ENCODE data around the gene FOXN3.
"Not testable (repeated sequence)": the region's sequence is repeated elsewhere in the genome, so short reads cannot be mapped to it uniquely, and the experiment has no call there.

Gene FOXN3

GRCh38 chr14:89206389-89207031 is 210.5 kb downstream of the FOXN3 start:
- no peak for DNase-seq

- no peak for DNase-seq
These were observed 211.8 kb downstream of the FOXN3 start for GRCh38 chr14:89205137-89205740.

- no peak for DNase-seq
These were observed 214.4 kb downstream of the FOXN3 start for GRCh38 chr14:89202413-89203190.

- no peak for DNase-seq
These were observed 215.4 kb downstream of the FOXN3 start for GRCh38 chr14:89201645-89202044.

GRCh38 chr14:89199357-89199756 is 217.7 kb downstream of the FOXN3 start:
- DNase-seq: not testable (repeated sequence)

- DNase-seq: no peak
These were observed 218.3 kb downstream of the FOXN3 start for GRCh38 chr14:89198544-89199329.

- no peak for DNase-seq
These were observed 219.4 kb downstream of the FOXN3 start for GRCh38 chr14:89197623-89198022.

GRCh38 chr14:89196545-89196944 is 220.5 kb downstream of the FOXN3 start:
- DNase-seq: no peak

GRCh38 chr14:89194376-89194775 is 222.7 kb downstream of the FOXN3 start:
- DNase-seq: no peak

GRCh38 chr14:89190765-89191513 is 226.1 kb downstream of the FOXN3 start:
- peak in 22 of 58 donors; percentile 3 to 44 (median 25) for DNase-seq

GRCh38 chr14:89188492-89188891 is 228.5 kb downstream of the FOXN3 start:
- DNase-seq: no peak

- DNase-seq: no peak
These were observed 229.5 kb downstream of the FOXN3 start for GRCh38 chr14:89187501-89187900.

GRCh38 chr14:89186856-89187376 is 230.1 kb downstream of the FOXN3 start:
- DNase-seq: peak in 1 of 58 donors; percentile 9

- DNase-seq: peak in 3 of 58 donors; percentile 16 to 63 (median 35)
These were observed 230.8 kb downstream of the FOXN3 start for GRCh38 chr14:89185919-89186855.

GRCh38 chr14:89184952-89185351 is 232.1 kb downstream of the FOXN3 start:
- peak in 42 of 58 donors; percentile 16 to 67 (median 38) for DNase-seq

GRCh38 chr14:89182326-89182725 is 234.7 kb downstream of the FOXN3 start:
- no peak for DNase-seq

GRCh38 chr14:89180546-89180945 is 236.5 kb downstream of the FOXN3 start:
- DNase-seq: no peak

- DNase-seq: no peak
These were observed 237.1 kb downstream of the FOXN3 start for GRCh38 chr14:89179891-89180404.
